Esophagus muscularis mucosa (tissue), 4 donors: ENCODE data around the gene RPS21.

Experiments
- CTCF ChIP-seq, 3 experiments: fragments of 200-600 bp in 2 of 3; fragments of 450-650 bp in 1 of 3; sonication (generic) in 2 of 3; IDR thresholded peaks; one replicate each; pipeline ENCODE4 v1.5.1; 2017 to 2019; ENCODE audit warnings: antibody characterized with exemption in 3 of 3, mild to moderate bottlenecking in 2 of 3, moderate library complexity in 1 of 3
- EP300 ChIP-seq: sonication (generic); formaldehyde crosslinking; IDR thresholded peaks from one replicate; pipeline ENCODE4 v1.6.1; 2017; ENCODE audit warnings: antibody characterized with exemption
- POLR2AphosphoS5 ChIP-seq, 2 donors: sonication (generic); formaldehyde crosslinking; IDR thresholded peaks; one replicate each; pipeline ENCODE4 v1.6.1; 2017; ENCODE audit warnings: antibody characterized with exemption in 2 of 2

GRCh38 chr20:62381202-62381797 is 5.6 kb upstream of the RPS21 start:
- TF ChIP-seq CTCF (IDR thresholded peaks at IDR 0.05), result no peak
- TF ChIP-seq POLR2AphosphoS5 (IDR thresholded peaks at IDR 0.05), result peak; percentile 45 to 54
- no peak for TF ChIP-seq EP300
